DLD1 (cell line): ENCODE data around the gene SOS1.
"Not testable (repeated sequence)": the region's sequence is repeated elsewhere in the genome, so short reads cannot be mapped to it uniquely, and the experiment has no call there.

ENCODE experiments used
- in situ Hi-C: cut with HindIII; loops from 2 replicates; pipeline ENCODE4 v1.10.0; 2017; ENCODE audit warnings: low sequenced_read_pairs

SOS1 gene

GRCh38 chr2:39139511-39140237, 18.8 kb upstream of the SOS1 start:
- in situ Hi-C loops, result no loop called here

- in situ Hi-C loops, result no loop called here
These were observed 18.0 kb upstream of the SOS1 start for GRCh38 chr2:39138837-39139211.

- in situ Hi-C loops, result not testable (repeated sequence)
These were observed 17.5 kb upstream of the SOS1 start for GRCh38 chr2:39138187-39138836.

GRCh38 chr2:39136799-39137198, 15.9 kb upstream of the SOS1 start:
- in situ Hi-C loops, result no loop called here

GRCh38 chr2:39135690-39136259, 14.9 kb upstream of the SOS1 start:
- in situ Hi-C loops, result no loop called here

- in situ Hi-C loops, result no loop called here
These were observed 12.5 kb upstream of the SOS1 start for GRCh38 chr2:39133215-39133851.

- in situ Hi-C loops, result no loop called here
These were observed 8.1 kb upstream of the SOS1 start for GRCh38 chr2:39128919-39129391.

GRCh38 chr2:39127973-39128372, 7.1 kb upstream of the SOS1 start:
- in situ Hi-C loops, result no loop called here

- in situ Hi-C loops, result no loop called here
These were observed 3.9 kb upstream of the SOS1 start for GRCh38 chr2:39124746-39125057.

- in situ Hi-C loops, result no loop called here
These were observed 3.3 kb upstream of the SOS1 start for GRCh38 chr2:39124000-39124745.

GRCh38 chr2:39123436-39123999, 2.7 kb upstream of the SOS1 start:
- in situ Hi-C loops, result no loop called here

GRCh38 chr2:39121523-39122063, 742 bp upstream of the SOS1 start:
- in situ Hi-C loops, result no loop called here

- in situ Hi-C loops, result no loop called here
These were observed 405 bp downstream of the SOS1 start for GRCh38 chr2:39120521-39120770.

- in situ Hi-C loops, result no loop called here
These were observed 925 bp downstream of the SOS1 start for GRCh38 chr2:39119732-39120520.

GRCh38 chr2:39118786-39119499, 1.9 kb downstream of the SOS1 start:
- in situ Hi-C loops, result no loop called here

- in situ Hi-C loops, result no loop called here
These were observed 5.3 kb downstream of the SOS1 start for GRCh38 chr2:39115556-39115955.

GRCh38 chr2:39114771-39115170, 6.1 kb downstream of the SOS1 start:
- in situ Hi-C loops, result no loop called here

GRCh38 chr2:39109537-39109936, 11.3 kb downstream of the SOS1 start:
- in situ Hi-C loops, result no loop called here

- in situ Hi-C loops, result no loop called here
These were observed 12.5 kb downstream of the SOS1 start for GRCh38 chr2:39108377-39108776.
